Astrocyte (in vitro differentiated cells and primary cell): Measurements from ENCODE around the gene DGKI.

Source experiments
- EZH2 ChIP-seq: IDR thresholded peaks from 2 replicates; pipeline ENCODE4 v1.6.1; 2012; ENCODE audit warnings: mild to moderate bottlenecking, low read length, inconsistent platforms; ENCODE audit not compliant: insufficient read depth
- TF ChIP-seq, protein P1 (sequence below): IDR thresholded peaks from 2 replicates; pipeline ENCODE4 v1.5.1; 2011; ENCODE audit warnings: low read depth, mild to moderate bottlenecking, inconsistent platforms, low read length, moderate library complexity; ENCODE audit not compliant: insufficient read depth

DNA sequence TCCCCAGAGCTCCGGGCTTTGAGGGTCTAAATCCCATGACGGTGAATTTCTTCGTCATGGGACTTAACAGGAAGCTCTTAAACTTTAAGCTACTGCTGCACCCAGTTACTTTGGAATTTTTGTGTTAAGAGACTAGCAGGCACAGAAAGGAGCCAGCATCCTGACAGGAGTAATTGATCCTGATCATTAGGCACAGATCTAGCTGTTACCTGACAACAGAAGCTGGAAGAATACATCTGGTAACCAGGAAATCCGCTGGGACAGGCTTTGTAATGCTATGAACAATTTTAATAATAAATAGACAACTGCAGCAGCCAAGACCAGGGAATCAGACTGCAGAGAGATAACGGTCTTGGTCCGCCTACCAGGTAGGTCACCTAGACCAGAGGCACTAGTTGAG is 210.9 kb downstream of the DGKI start:
- TF ChIP-seq, protein P1, sequence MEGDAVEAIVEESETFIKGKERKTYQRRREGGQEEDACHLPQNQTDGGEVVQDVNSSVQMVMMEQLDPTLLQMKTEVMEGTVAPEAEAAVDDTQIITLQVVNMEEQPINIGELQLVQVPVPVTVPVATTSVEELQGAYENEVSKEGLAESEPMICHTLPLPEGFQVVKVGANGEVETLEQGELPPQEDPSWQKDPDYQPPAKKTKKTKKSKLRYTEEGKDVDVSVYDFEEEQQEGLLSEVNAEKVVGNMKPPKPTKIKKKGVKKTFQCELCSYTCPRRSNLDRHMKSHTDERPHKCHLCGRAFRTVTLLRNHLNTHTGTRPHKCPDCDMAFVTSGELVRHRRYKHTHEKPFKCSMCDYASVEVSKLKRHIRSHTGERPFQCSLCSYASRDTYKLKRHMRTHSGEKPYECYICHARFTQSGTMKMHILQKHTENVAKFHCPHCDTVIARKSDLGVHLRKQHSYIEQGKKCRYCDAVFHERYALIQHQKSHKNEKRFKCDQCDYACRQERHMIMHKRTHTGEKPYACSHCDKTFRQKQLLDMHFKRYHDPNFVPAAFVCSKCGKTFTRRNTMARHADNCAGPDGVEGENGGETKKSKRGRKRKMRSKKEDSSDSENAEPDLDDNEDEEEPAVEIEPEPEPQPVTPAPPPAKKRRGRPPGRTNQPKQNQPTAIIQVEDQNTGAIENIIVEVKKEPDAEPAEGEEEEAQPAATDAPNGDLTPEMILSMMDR = no peak
- no peak for TF ChIP-seq EZH2
